ENCODE results near the gene CDKL5.
"Not testable (repeated sequence)": the region's sequence is repeated elsewhere in the genome, so short reads cannot be mapped to it uniquely, and the experiment has no call there.

Gene CDKL5

GRCh38 chrX:18425199-18426003, at the start of gene CDKL5:
TSS of gene CDKL5 (plus strand) at chrX:18425608. CDS start at chrX:18507097, 81,489 bp downstream.
- DNase-seq (ENCODE audit: low read depth in 2 of 2), result peak; percentile 87 to 93

- DNase-seq (ENCODE audit: low read depth in 2 of 2), result no peak
Observed at GRCh38 chrX:18377796-18378195, 47.6 kb upstream of the CDKL5 start.

GRCh38 chrX:18389966-18390365, 35.4 kb upstream of the CDKL5 start:
- no peak for DNase-seq (ENCODE audit: low read depth in 2 of 2)

- peak; percentile 4 to 22 for DNase-seq (ENCODE audit: low read depth in 2 of 2)
Observed at GRCh38 chrX:18390941-18391538, 34.4 kb upstream of the CDKL5 start.

GRCh38 chrX:18394477-18394876, 30.9 kb upstream of the CDKL5 start:
- DNase-seq (ENCODE audit: low read depth in 2 of 2), result no peak

GRCh38 chrX:18401848-18402213, 23.6 kb upstream of the CDKL5 start:
- DNase-seq (ENCODE audit: low read depth in 2 of 2), result no peak

- no peak for DNase-seq (ENCODE audit: low read depth in 2 of 2)
Observed at GRCh38 chrX:18406531-18407266, 18.7 kb upstream of the CDKL5 start.

- no peak for DNase-seq (ENCODE audit: low read depth in 2 of 2)
Observed at GRCh38 chrX:18410038-18410437, 15.4 kb upstream of the CDKL5 start.

- DNase-seq (ENCODE audit: low read depth in 2 of 2), result no peak
Observed at GRCh38 chrX:18415386-18415785, 10.0 kb upstream of the CDKL5 start.

GRCh38 chrX:18422325-18422724, 3.1 kb upstream of the CDKL5 start:
- DNase-seq (ENCODE audit: low read depth in 2 of 2), result no peak

GRCh38 chrX:18422886-18423285, 2.5 kb upstream of the CDKL5 start:
- no peak for DNase-seq (ENCODE audit: low read depth in 2 of 2)

- DNase-seq (ENCODE audit: low read depth in 2 of 2), result no peak
Observed at GRCh38 chrX:18424482-18425198, 768 bp upstream of the CDKL5 start.

- DNase-seq (ENCODE audit: low read depth in 2 of 2), result peak in 1 of 2 donors; percentile 1
Observed at GRCh38 chrX:18426004-18426320, 554 bp downstream of the CDKL5 start.

GRCh38 chrX:18428006-18428405, 2.6 kb downstream of the CDKL5 start:
- no peak for DNase-seq (ENCODE audit: low read depth in 2 of 2)

- not testable (repeated sequence) for DNase-seq (ENCODE audit: low read depth in 2 of 2)
Observed at GRCh38 chrX:18433288-18433687, 7.9 kb downstream of the CDKL5 start.

GRCh38 chrX:18434896-18435295, 9.5 kb downstream of the CDKL5 start:
- DNase-seq (ENCODE audit: low read depth in 2 of 2), result no peak

GRCh38 chrX:18436017-18436416, 10.6 kb downstream of the CDKL5 start:
- no peak for DNase-seq (ENCODE audit: low read depth in 2 of 2)

GRCh38 chrX:18440835-18441234, 15.4 kb downstream of the CDKL5 start:
- DNase-seq (ENCODE audit: low read depth in 2 of 2), result no peak

- no peak for DNase-seq (ENCODE audit: low read depth in 2 of 2)
Observed at GRCh38 chrX:18441780-18442367, 16.5 kb downstream of the CDKL5 start.

GRCh38 chrX:18448416-18448815, 23.0 kb downstream of the CDKL5 start:
- DNase-seq (ENCODE audit: low read depth in 2 of 2), result no peak

GRCh38 chrX:18449236-18449635, 23.8 kb downstream of the CDKL5 start:
- DNase-seq (ENCODE audit: low read depth in 2 of 2), result no peak

- no peak for DNase-seq (ENCODE audit: low read depth in 2 of 2)
Observed at GRCh38 chrX:18455384-18455783, 30.0 kb downstream of the CDKL5 start.
